Measurements from ENCODE around the gene KCNIP3.

GRCh38 chr2:95382192-95382591 lies 85.0 kb downstream of the KCNIP3 start:
- TF ChIP-seq CTCF (IDR thresholded peaks at IDR 0.05) = no peak
- TF ChIP-seq POLR2A (IDR thresholded peaks at IDR 0.05) = no peak

All from esophagus squamous epithelium (tissue), 4 donors.